ENCODE results near the gene SYT4. TPM values are rescaled to one million over a fixed set of nuclear protein-coding genes. Genes with fewer than 3 reads are reported as not detected.

SYT4 gene
- total RNA-seq, 6 donors from 2014 or later: 0.15 to 0.17 TPM; not detected in 4

DNA sequence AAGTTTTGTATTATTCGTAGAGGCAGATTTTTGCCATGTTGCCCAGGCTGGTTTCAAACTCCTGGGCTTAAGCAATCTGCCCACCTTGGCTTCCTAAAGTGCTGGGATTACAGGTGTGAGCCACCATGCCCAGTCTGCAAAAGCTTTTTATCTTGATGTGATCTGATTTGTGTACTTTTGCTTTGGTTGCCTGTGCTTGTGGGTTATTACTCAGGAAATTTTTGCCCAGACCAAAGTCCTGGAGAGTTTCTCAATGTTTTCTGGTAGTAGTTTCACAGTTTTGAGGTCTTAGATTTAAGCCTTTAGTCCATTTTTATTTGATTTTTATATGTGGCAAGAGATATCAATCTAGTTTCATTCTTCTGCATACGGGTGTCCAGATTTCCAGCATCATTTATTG lies 42.4 kb downstream of the SYT4 start:
- WGBS, 2 donors: 80 to 85% methylated on average over 2 of the region's 2 CpGs
- Histone ChIP-seq H3K4me1 (no peaks in the 10 kb centered on the region), H3K4me3 (no peak overlapping the region), H3K27ac (no peak overlapping the region), H3K36me3 (no peaks in the 10 kb centered on the region), H3K9me3 (no peaks in the 10 kb centered on the region), H3K27me3 (no peaks in the 10 kb centered on the region)
- ATAC-seq (ENCODE audit: low FRiP score in 2 of 2) (no peak), DNase-seq (no peak)
- TF ChIP-seq, protein P1, sequence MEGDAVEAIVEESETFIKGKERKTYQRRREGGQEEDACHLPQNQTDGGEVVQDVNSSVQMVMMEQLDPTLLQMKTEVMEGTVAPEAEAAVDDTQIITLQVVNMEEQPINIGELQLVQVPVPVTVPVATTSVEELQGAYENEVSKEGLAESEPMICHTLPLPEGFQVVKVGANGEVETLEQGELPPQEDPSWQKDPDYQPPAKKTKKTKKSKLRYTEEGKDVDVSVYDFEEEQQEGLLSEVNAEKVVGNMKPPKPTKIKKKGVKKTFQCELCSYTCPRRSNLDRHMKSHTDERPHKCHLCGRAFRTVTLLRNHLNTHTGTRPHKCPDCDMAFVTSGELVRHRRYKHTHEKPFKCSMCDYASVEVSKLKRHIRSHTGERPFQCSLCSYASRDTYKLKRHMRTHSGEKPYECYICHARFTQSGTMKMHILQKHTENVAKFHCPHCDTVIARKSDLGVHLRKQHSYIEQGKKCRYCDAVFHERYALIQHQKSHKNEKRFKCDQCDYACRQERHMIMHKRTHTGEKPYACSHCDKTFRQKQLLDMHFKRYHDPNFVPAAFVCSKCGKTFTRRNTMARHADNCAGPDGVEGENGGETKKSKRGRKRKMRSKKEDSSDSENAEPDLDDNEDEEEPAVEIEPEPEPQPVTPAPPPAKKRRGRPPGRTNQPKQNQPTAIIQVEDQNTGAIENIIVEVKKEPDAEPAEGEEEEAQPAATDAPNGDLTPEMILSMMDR (IDR thresholded peaks at IDR 0.05): no peak
- no peak for TF ChIP-seq POLR2A (IDR thresholded peaks at IDR 0.05)
- TF ChIP-seq EP300 (IDR thresholded peaks at IDR 0.05): no peak
- TF ChIP-seq POLR2AphosphoS5 (IDR thresholded peaks at IDR 0.05): no peak

DNA sequence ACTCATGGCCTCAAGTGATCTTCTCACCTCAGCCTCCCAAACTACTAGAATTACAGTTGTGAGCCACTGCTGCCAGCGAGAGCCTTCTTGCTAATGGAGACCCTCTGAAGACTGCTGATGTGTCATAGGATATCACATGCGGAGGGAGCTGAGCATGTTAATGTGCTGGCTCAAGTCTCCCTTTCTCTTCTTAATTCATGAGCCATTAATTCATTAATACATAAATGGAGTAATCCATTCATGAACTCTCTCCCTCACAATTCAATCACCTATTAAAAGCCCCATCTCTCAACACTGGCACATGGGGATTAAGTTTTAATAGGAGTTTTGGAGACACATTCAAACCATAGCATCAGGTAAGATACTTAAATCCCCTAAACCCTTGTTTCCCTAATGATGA lies 54.8 kb downstream of the SYT4 start:
- TF ChIP-seq, protein P1 (IDR thresholded peaks at IDR 0.05): no peak
- TF ChIP-seq POLR2A (IDR thresholded peaks at IDR 0.05): no peak
- no peak for TF ChIP-seq EP300 (IDR thresholded peaks at IDR 0.05)
- TF ChIP-seq POLR2AphosphoS5 (IDR thresholded peaks at IDR 0.05): no peak
- ATAC-seq (ENCODE audit: low FRiP score in 2 of 2): no peak
- Histone ChIP-seq H3K27me3 (no peaks in the 10 kb centered on the region), H3K36me3 (no peaks in the 10 kb centered on the region), H3K27ac (no peak overlapping the region), H3K9me3 (no peaks in the 10 kb centered on the region), H3K4me1 (no peaks in the 10 kb centered on the region), H3K4me3 (no peak overlapping the region)
- no peak for DNase-seq
- 80 to 84% methylated on average over 2 of the region's 2 CpGs for WGBS, 2 donors

- no peaks in the 10 kb centered on the region for H3K27me3 ChIP-seq
- DNase-seq: no peak
- no peaks in the 10 kb centered on the region for H3K9me3 ChIP-seq
- H3K27ac ChIP-seq: no peak overlapping the region
- no peak for TF ChIP-seq EP300 (IDR thresholded peaks at IDR 0.05)
- TF ChIP-seq, protein P1 (IDR thresholded peaks at IDR 0.05): no peak
- no peak for TF ChIP-seq POLR2AphosphoS5 (IDR thresholded peaks at IDR 0.05)
- H3K36me3 ChIP-seq: no peaks in the 10 kb centered on the region
- no peak for ATAC-seq (ENCODE audit: low FRiP score in 2 of 2)
- H3K4me1 ChIP-seq: no peaks in the 10 kb centered on the region
- H3K4me3 ChIP-seq: no peak overlapping the region
Observed at GRCh38 chr18:43220691-43221090, 56.6 kb downstream of the SYT4 start.

Other genes starting within 250 kb of the SYT4 start
- not detected for gene RIT2, start 161.8 kb downstream of the SYT4 start, total RNA-seq